ENCODE data around the gene SBF2.
A peak's percentile ranks its signal among the peaks of the same experiment; 100 is the strongest.

SBF2 gene

GRCh38 chr11:9858218-9858617 is 435.8 kb downstream of the SBF2 start:
- Histone ChIP-seq H3K9ac (ENCODE audit: low read length) (no peak overlapping the region), H3K36me3 (replicated peaks; ENCODE audit: low read depth, low read length) (no peaks in the 10 kb centered on the region), H3K4me1 (ENCODE audit: low read length) (peaks cover 17% of the 10 kb centered on the region), H3K4me3 (ENCODE audit: low read length) (no peak overlapping the region), H2AFZ (ENCODE audit: low read depth, low read length) (no peak overlapping the region), H3K9me3 (ENCODE audit: insufficient read depth, low read length) (no peaks in the 10 kb centered on the region), H4K20me1 (ENCODE audit: insufficient read depth, low read length) (no peaks in the 10 kb centered on the region), H3K27me3 (ENCODE audit: low read depth, low read length) (no peaks in the 10 kb centered on the region), H3K4me2 (ENCODE audit: low read length) (no peak overlapping the region), H3K27ac (ENCODE audit: low read length) (no peak overlapping the region), H3K79me2 (ENCODE audit: low read length) (no peaks in the 10 kb centered on the region)
- TF ChIP-seq EZH2phosphoT487 (IDR thresholded peaks at IDR 0.05; ENCODE audit: low read depth) (no peak), CTCF (IDR thresholded peaks at IDR 0.05; ENCODE audit: low read depth, low read length) (no peak)

- Histone ChIP-seq H3K36me3 (replicated peaks; ENCODE audit: low read depth, low read length) (no peaks in the 10 kb centered on the region), H3K4me2 (ENCODE audit: low read length) (peak overlapping the region; percentile 22; the same call in 1 of the 2 replicates), H3K9me3 (ENCODE audit: insufficient read depth, low read length) (no peaks in the 10 kb centered on the region), H3K4me3 (ENCODE audit: low read length) (no peak overlapping the region), H4K20me1 (ENCODE audit: insufficient read depth, low read length) (no peaks in the 10 kb centered on the region), H3K79me2 (ENCODE audit: low read length) (no peaks in the 10 kb centered on the region), H2AFZ (ENCODE audit: low read depth, low read length) (peak overlapping the region; percentile 54; the same call in 1 of the 2 replicates), H3K4me1 (ENCODE audit: low read length) (peaks cover 24% of the 10 kb centered on the region), H3K9ac (ENCODE audit: low read length) (no peak overlapping the region), H3K27ac (ENCODE audit: low read length) (no peak overlapping the region), H3K27me3 (ENCODE audit: low read depth, low read length) (no peaks in the 10 kb centered on the region)
- TF ChIP-seq CTCF (IDR thresholded peaks at IDR 0.05; ENCODE audit: low read depth, low read length): no peak
- TF ChIP-seq EZH2phosphoT487 (IDR thresholded peaks at IDR 0.05; ENCODE audit: low read depth): no peak
Measured at GRCh38 chr11:9855579-9856287, 438.3 kb downstream of the SBF2 start.

GRCh38 chr11:9853929-9854552 is 440.0 kb downstream of the SBF2 start:
- Histone ChIP-seq H3K4me2 (ENCODE audit: low read length) (no peak overlapping the region), H3K9ac (ENCODE audit: low read length) (no peak overlapping the region), H3K4me1 (ENCODE audit: low read length) (peaks cover 24% of the 10 kb centered on the region), H3K27me3 (ENCODE audit: low read depth, low read length) (no peaks in the 10 kb centered on the region), H4K20me1 (ENCODE audit: insufficient read depth, low read length) (no peaks in the 10 kb centered on the region), H2AFZ (ENCODE audit: low read depth, low read length) (no peak overlapping the region), H3K36me3 (replicated peaks; ENCODE audit: low read depth, low read length) (no peaks in the 10 kb centered on the region), H3K9me3 (ENCODE audit: insufficient read depth, low read length) (no peaks in the 10 kb centered on the region), H3K4me3 (ENCODE audit: low read length) (no peak overlapping the region), H3K79me2 (ENCODE audit: low read length) (no peaks in the 10 kb centered on the region), H3K27ac (ENCODE audit: low read length) (no peak overlapping the region)
- TF ChIP-seq CTCF (IDR thresholded peaks at IDR 0.05; ENCODE audit: low read depth, low read length) (no peak), EZH2phosphoT487 (IDR thresholded peaks at IDR 0.05; ENCODE audit: low read depth) (no peak)

- no peaks in the 10 kb centered on the region for H3K27me3 ChIP-seq (ENCODE audit: low read depth, low read length)
- H3K79me2 ChIP-seq (ENCODE audit: low read length): no peaks in the 10 kb centered on the region
- no peaks in the 10 kb centered on the region for H4K20me1 ChIP-seq (ENCODE audit: insufficient read depth, low read length)
- no peaks in the 10 kb centered on the region for H3K36me3 ChIP-seq (replicated peaks; ENCODE audit: low read depth, low read length)
- H3K27ac ChIP-seq (ENCODE audit: low read length): no peak overlapping the region
- H3K4me3 ChIP-seq (ENCODE audit: low read length): peak overlapping the region; percentile 15; the same call in 1 of the 2 replicates
- H3K9ac ChIP-seq (ENCODE audit: low read length): no peak overlapping the region
- peaks cover 24% of the 10 kb centered on the region for H3K4me1 ChIP-seq (ENCODE audit: low read length)
- peak overlapping the region; percentile 68 for H3K4me2 ChIP-seq (ENCODE audit: low read length)
- no peak overlapping the region for H2AFZ ChIP-seq (ENCODE audit: low read depth, low read length)
- H3K9me3 ChIP-seq (ENCODE audit: insufficient read depth, low read length): no peaks in the 10 kb centered on the region
- TF ChIP-seq EZH2phosphoT487 (IDR thresholded peaks at IDR 0.05; ENCODE audit: low read depth): no peak
- TF ChIP-seq CTCF (IDR thresholded peaks at IDR 0.05; ENCODE audit: low read depth, low read length): no peak
Measured at GRCh38 chr11:9852465-9852864, 441.6 kb downstream of the SBF2 start.
